Right cardiac atrium (tissue), 5 donors: ENCODE measurements around the gene TTC7B. TPM values are rescaled to one million over a fixed set of nuclear protein-coding genes. Genes with fewer than 3 reads are reported as not detected.

ENCODE experiments used
- ATAC-seq, 2 donors: fragments of 200-7000 bp; cut with Tn5 transposase; one replicate each; pipeline versions ENCODE4 v1.8.0 to v1.9.1; 2020; ENCODE audit warnings: moderate library complexity in 2 of 2, mild to moderate bottlenecking in 1 of 2
- DNase-seq, 3 donors: peaks; one replicate each; pipeline ENCODE4 v3.0.0-alpha.2; 2020
- H3K27ac ChIP-seq: one replicate; pipeline ENCODE4 v1.5.1; 2013; ENCODE audit warnings: mild to moderate bottlenecking, low read length, control low read depth, moderate library complexity
- H3K27me3 ChIP-seq: one replicate; pipeline ENCODE4 v1.6.1; 2013; ENCODE audit not compliant: control insufficient read depth, insufficient read depth
- H3K4me1 ChIP-seq: one replicate; pipeline ENCODE4 v1.6.1; 2013; ENCODE audit warnings: low read length; ENCODE audit not compliant: control insufficient read depth, insufficient read depth
- H3K4me3 ChIP-seq: one replicate; pipeline ENCODE4 v1.5.1; 2013; ENCODE audit warnings: low read length, control low read depth
- H3K9me3 ChIP-seq: one replicate; pipeline ENCODE4 v1.6.1; 2013; ENCODE audit warnings: low read length; ENCODE audit not compliant: control insufficient read depth
- WGBS: extraction: QIAGEN DNeasy Blood & Tissue Kit; methylation state at CpG from one replicate; pipeline ENCODE4 v1.1.7; 2013; 5-methylcytosine and 5-hydroxymethylcytosine counted together
- intact Hi-C, 4 donors: fragments of 100-400 bp; cut with DNase I; formaldehyde crosslinking; loops; one replicate each; pipeline versions ENCODE4 v1.11.0 to v1.14.0; 2022 to 2023
- polyA plus RNA-seq: library from polyadenylated mRNA; stranded (reverse); fragments of 200-250 nt; gene quantifications from one replicate; pipeline ENCODE4 v1.2.3, GENCODE V29; 2013
- total RNA-seq, 4 donors: library from RNA; stranded (reverse); fragmentation: NEBNext Ultra II Directional; extraction: Animal tissue kit (Norgen Biotek cat#: 25700); gene quantifications; one replicate each; pipeline ENCODE4 v1.2.1, GENCODE V29; 2021
- donor health status: healthy with polysubstance abuse.
- donor health status: DM: no; HTN: yes; CAD: no.
- donor health status: DM: no; HTN: no; CAD: no.
- donor health status: DM: no; HTN: yes; CAD: no; lungs with severe emphysema.
- donor health status: DM: yes; HTN: yes; CAD: no.

The TTC7B gene
- total and polyA plus RNA-seq, 5 donors, result 38.1 to 88.7 (median 82.8) TPM

GRCh38 chr14:90755661-90756304 is 60.4 kb downstream of the TTC7B start:
- no peak for ATAC-seq
- DNase-seq, result no peak
- Histone ChIP-seq H3K4me3 (no peak overlapping the region), H3K4me1 (peaks cover 4% of the 10 kb centered on the region), H3K27me3 (no peaks in the 10 kb centered on the region), H3K27ac (no peak overlapping the region), H3K9me3 (no peaks in the 10 kb centered on the region)
- 80% methylated on average over 4 of the region's 4 CpGs for WGBS
- intact Hi-C loops, result loop anchor here in 2 of 4 donors (5.0 kb wide), 1 partner anchor 358 kb away; the partner anchor contains the start of gene CALM1 (in 2 of the 2)

- no peaks in the 10 kb centered on the region for H3K4me1 ChIP-seq
- H3K9me3 ChIP-seq, result no peaks in the 10 kb centered on the region
- DNase-seq (no peak), ATAC-seq (no peak)
- H3K4me3 ChIP-seq, result no peak overlapping the region
- 97% methylated on average over 3 of the region's 3 CpGs for WGBS
- H3K27me3 ChIP-seq, result no peaks in the 10 kb centered on the region
- H3K27ac ChIP-seq, result no peak overlapping the region
- intact Hi-C loops, result no loop called here
Observed at GRCh38 chr14:90753456-90754005, 62.7 kb downstream of the TTC7B start.

- Histone ChIP-seq H3K4me3 (no peak overlapping the region), H3K4me1 (no peaks in the 10 kb centered on the region), H3K27ac (no peak overlapping the region), H3K27me3 (no peaks in the 10 kb centered on the region), H3K9me3 (no peaks in the 10 kb centered on the region)
- DNase-seq (no peak), ATAC-seq (no peak)
- intact Hi-C loops, result no loop called here
- WGBS, result 89% methylated on average over 1 of the region's 1 CpG
Observed at GRCh38 chr14:90750701-90751100, 65.5 kb downstream of the TTC7B start.

GRCh38 chr14:90750191-90750590 is 66.0 kb downstream of the TTC7B start:
- Histone ChIP-seq H3K4me3 (no peak overlapping the region), H3K27me3 (no peaks in the 10 kb centered on the region), H3K9me3 (no peaks in the 10 kb centered on the region), H3K4me1 (no peaks in the 10 kb centered on the region), H3K27ac (no peak overlapping the region)
- intact Hi-C loops, result no loop called here
- no peak for ATAC-seq
- no peak for DNase-seq

- H3K4me1 ChIP-seq, result peaks cover 2% of the 10 kb centered on the region
- DNase-seq (no peak), ATAC-seq (no peak)
- H3K27ac ChIP-seq, result no peak overlapping the region
- intact Hi-C loops, result no loop called here
- H3K9me3 ChIP-seq, result no peaks in the 10 kb centered on the region
- no peak overlapping the region for H3K4me3 ChIP-seq
- no peaks in the 10 kb centered on the region for H3K27me3 ChIP-seq
Observed at GRCh38 chr14:90747909-90748308, 68.3 kb downstream of the TTC7B start.

- 85% methylated on average over 10 of the region's 10 CpGs for WGBS
- peak in 1 of 2 donors; percentile 22 for ATAC-seq
- H3K9me3 ChIP-seq, result no peaks in the 10 kb centered on the region
- H3K4me1 ChIP-seq, result peaks cover 4% of the 10 kb centered on the region
- H3K27me3 ChIP-seq, result no peaks in the 10 kb centered on the region
- intact Hi-C loops, result no loop called here
- peak overlapping the region; percentile 81 for H3K27ac ChIP-seq
- H3K4me3 ChIP-seq, result no peak overlapping the region
- peak in 1 of 3 donors; percentile 50 for DNase-seq
Observed at GRCh38 chr14:90743826-90744225, 72.4 kb downstream of the TTC7B start.

GRCh38 chr14:90743425-90743824 is 72.8 kb downstream of the TTC7B start:
- DNase-seq (no peak), ATAC-seq (peak in 1 of 2 donors; percentile 59)
- 33% methylated on average over 3 of the region's 3 CpGs for WGBS
- H3K4me1 ChIP-seq, result peaks cover 4% of the 10 kb centered on the region
- H3K27ac ChIP-seq, result peak overlapping the region; percentile 81
- H3K4me3 ChIP-seq, result no peak overlapping the region
- intact Hi-C loops, result no loop called here
- no peaks in the 10 kb centered on the region for H3K9me3 ChIP-seq
- no peaks in the 10 kb centered on the region for H3K27me3 ChIP-seq

GRCh38 chr14:90742729-90743128 is 73.5 kb downstream of the TTC7B start:
- ATAC-seq (peak; percentile 83 to 86), DNase-seq (peak in 1 of 3 donors; percentile 77)
- Histone ChIP-seq H3K9me3 (no peaks in the 10 kb centered on the region), H3K4me1 (peaks cover 4% of the 10 kb centered on the region), H3K27ac (no peak overlapping the region), H3K4me3 (no peak overlapping the region), H3K27me3 (no peaks in the 10 kb centered on the region)
- WGBS, result 41% methylated on average over 6 of the region's 6 CpGs
- intact Hi-C loops, result no loop called here

GRCh38 chr14:90742252-90742651 is 74.0 kb downstream of the TTC7B start:
- no peak for ATAC-seq
- 85% methylated on average over 2 of the region's 2 CpGs for WGBS
- intact Hi-C loops, result no loop called here

GRCh38 chr14:90741682-90741946 is 74.6 kb downstream of the TTC7B start:
- no peak for DNase-seq
- intact Hi-C loops, result no loop called here
- ATAC-seq, result no peak
- Histone ChIP-seq H3K4me1 (peaks cover 4% of the 10 kb centered on the region), H3K27ac (no peak overlapping the region), H3K9me3 (no peaks in the 10 kb centered on the region), H3K27me3 (no peaks in the 10 kb centered on the region), H3K4me3 (no peak overlapping the region)
- WGBS, result 89% methylated on average over 2 of the region's 2 CpGs

More at GRCh38 chr14:90742252-90742651, 74.0 kb downstream of the TTC7B start:
- H3K27ac ChIP-seq, result no peak overlapping the region
- H3K4me3 ChIP-seq, result no peak overlapping the region
- DNase-seq, result no peak
- H3K9me3 ChIP-seq, result no peaks in the 10 kb centered on the region
- no peaks in the 10 kb centered on the region for H3K27me3 ChIP-seq
- H3K4me1 ChIP-seq, result peaks cover 4% of the 10 kb centered on the region

- H3K9me3 ChIP-seq, result no peaks in the 10 kb centered on the region
- no peaks in the 10 kb centered on the region for H3K27me3 ChIP-seq
- H3K4me3 ChIP-seq, result no peak overlapping the region
- intact Hi-C loops, result no loop called here
- H3K27ac ChIP-seq, result no peak overlapping the region
- H3K4me1 ChIP-seq, result peaks cover 4% of the 10 kb centered on the region
- WGBS, result 93% methylated on average over 12 of the region's 12 CpGs
- ATAC-seq, result no peak
- DNase-seq, result no peak
Observed at GRCh38 chr14:90740946-90741681, 75.1 kb downstream of the TTC7B start.
